GM13977 (cell line): Measurements from ENCODE around the gene SLIT3.

Experiments used
- DNase-seq: peaks from one replicate; pipeline ENCODE4 v3.0.0; 2012; ENCODE audit warnings: low spot score
- CTCF ChIP-seq: IDR thresholded peaks from 2 replicates; pipeline ENCODE4 v1.5.1; 2012; ENCODE audit warnings: mild to moderate bottlenecking, control low read depth; ENCODE audit not compliant: insufficient read depth; ENCODE audit errors: extremely low read depth, missing control alignments
- in situ Hi-C: fragments of 300-500 bp; cut with MboI; formaldehyde crosslinking; loops from one replicate; pipeline ENCODE4 v1.12.0; 2022; ENCODE audit warnings: low sequenced_read_pairs, low pct_unique_long_range_greater_than_20kb, mixed read lengths, inconsistent platforms; ENCODE audit not compliant: unreplicated experiment

Gene SLIT3

GRCh38 chr5:168661593-168662485 is 639.1 kb downstream of the SLIT3 start:
- in situ Hi-C loops, result no loop called here
- DNase-seq, result no peak
- no peak for TF ChIP-seq CTCF

DNA sequence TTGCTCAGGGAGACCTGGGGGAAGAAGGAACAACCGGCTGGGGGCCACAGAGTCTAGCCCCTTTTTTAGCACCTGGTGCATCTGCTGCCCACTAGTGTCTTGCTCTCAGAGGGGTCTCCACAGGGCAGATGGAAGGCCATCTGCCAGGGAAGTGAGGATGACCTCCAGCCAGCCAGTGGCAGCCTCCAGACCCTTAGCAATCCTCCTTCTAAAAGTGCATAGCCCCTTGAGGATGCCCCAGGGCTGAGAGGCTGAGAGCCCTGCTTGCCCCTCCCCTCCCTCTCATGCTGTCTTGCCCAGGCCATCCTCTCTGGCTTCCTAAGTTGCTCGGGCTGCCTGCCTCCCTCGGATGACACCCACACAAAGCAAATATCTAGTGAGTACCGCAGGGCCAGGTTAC is 640.2 kb downstream of the SLIT3 start:
- TF ChIP-seq CTCF, result no peak
- DNase-seq, result no peak
- in situ Hi-C loops, result no loop called here

DNA sequence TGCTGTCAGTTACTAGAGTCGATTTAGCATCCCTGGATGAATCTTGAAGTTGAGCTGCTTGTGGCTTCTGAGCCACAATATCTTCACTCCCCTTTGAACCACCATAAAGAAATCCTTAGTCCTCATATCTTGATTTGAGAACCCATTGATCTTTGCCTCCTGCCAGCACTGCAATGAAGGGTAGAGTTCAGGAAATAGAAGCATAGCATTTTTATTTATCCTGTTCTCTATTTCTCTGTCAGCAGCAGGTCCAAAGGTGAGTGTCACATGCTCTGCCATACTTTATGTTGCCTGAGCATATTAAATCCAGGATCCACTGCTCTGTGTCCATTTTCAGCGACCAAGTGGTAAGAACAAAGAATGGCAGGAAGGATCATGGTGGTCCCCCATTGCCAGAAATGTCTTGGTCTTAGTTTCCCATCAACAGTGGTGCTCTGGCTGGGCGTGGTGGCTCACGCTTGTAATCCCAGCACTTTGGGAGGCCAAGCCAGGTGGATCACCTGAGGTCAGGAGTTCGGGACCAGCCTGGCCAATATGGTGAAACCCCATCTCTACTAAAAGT is 641.6 kb downstream of the SLIT3 start:
- DNase-seq, result no peak
- in situ Hi-C loops, result no loop called here
- TF ChIP-seq CTCF, result no peak

DNA sequence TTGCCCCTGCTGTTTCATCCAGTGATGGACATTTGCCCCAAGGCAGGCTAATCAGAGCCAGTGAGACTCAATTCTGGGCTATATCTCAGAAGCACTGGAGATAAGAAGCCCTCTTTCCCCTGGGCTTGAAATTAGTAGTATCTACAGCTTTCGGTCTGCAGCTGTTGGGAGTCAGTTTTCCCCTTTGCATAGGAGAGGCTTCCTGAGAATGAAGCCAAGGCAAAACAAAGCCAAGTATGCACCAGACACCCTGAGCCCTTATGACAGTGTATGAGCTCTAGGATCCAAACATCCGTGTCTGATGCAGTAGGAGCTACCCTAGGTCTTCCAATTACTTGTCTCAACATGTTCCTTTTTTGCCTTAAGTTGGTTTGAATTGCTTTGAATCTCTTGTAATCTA is 642.5 kb downstream of the SLIT3 start:
- TF ChIP-seq CTCF, result no peak
- in situ Hi-C loops, result no loop called here
- DNase-seq, result no peak

- in situ Hi-C loops, result no loop called here
- no peak for TF ChIP-seq CTCF
- DNase-seq, result no peak
Observed at GRCh38 chr5:168656633-168657032, 644.3 kb downstream of the SLIT3 start.

DNA sequence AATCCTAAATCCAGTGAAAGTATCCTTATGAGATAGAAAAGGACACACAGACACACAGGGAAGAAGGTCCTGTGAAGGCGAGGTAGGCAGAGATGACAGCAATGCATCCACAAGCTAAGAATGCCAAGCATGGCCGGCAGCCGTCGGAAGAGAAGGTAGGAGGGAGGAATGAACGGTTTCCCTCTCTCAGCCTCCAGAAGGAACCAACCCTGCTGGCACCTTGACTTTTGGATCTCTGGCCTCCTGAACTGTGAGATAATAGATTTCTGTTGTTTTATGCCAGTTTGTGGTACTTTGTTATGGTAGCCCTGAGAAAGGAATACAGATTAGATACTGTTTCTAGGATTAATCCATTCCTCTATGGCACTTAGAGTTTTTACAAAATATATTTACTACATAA is 645.6 kb downstream of the SLIT3 start:
- no peak for TF ChIP-seq CTCF
- DNase-seq, result no peak
- in situ Hi-C loops, result no loop called here
